HepG2 (cell line): ENCODE measurements around the gene POLR3GL. TPM values are rescaled to one million over a fixed set of nuclear protein-coding genes. Genes with fewer than 3 reads are reported as not detected.
A peak's percentile ranks its signal among the peaks of the same experiment; 100 is the strongest.

ENCODE experiments used
- CHD2 ChIP-seq: IDR thresholded peaks from 2 replicates; pipeline ENCODE4 v1.6.1; 2011; ENCODE audit warnings: low read depth, low read length, improper control_type of control experiment
- ELF4 ChIP-seq: sonication (generic); formaldehyde crosslinking; IDR thresholded peaks from 2 replicates; pipeline ENCODE4 v1.5.0; 2020; ENCODE audit warnings: missing genetic modification reagents, mild to moderate bottlenecking, moderate library complexity, borderline replicate concordance
- RELA ChIP-seq: sonication (generic); formaldehyde crosslinking; IDR thresholded peaks from 2 replicates; pipeline ENCODE4 v1.4.0; 2020; ENCODE audit warnings: missing genetic modification reagents
- TCF7L2 ChIP-seq: IDR thresholded peaks from 2 replicates; pipeline ENCODE4 v1.6.1; 2011; ENCODE audit warnings: mild to moderate bottlenecking, low read depth, low read length, moderate library complexity
- ZNF780A ChIP-seq: sonication (generic); formaldehyde crosslinking; IDR thresholded peaks from 2 replicates; pipeline ENCODE4 v1.8.0; 2022; ENCODE audit warnings: mild to moderate bottlenecking, missing genetic modification reagents, moderate library complexity
- ZNF790 ChIP-seq: sonication (generic); formaldehyde crosslinking; IDR thresholded peaks from 2 replicates; pipeline ENCODE4 v1.8.0; 2022; ENCODE audit warnings: missing genetic modification reagents, mild to moderate bottlenecking, borderline replicate concordance
- ZSCAN9 ChIP-seq: IDR thresholded peaks from 2 replicates; pipeline ENCODE4 v1.6.1; 2016; ENCODE audit warnings: borderline replicate concordance
- polyA plus RNA-seq, 8 experiments: library from polyadenylated mRNA; depleted of rRNA in 3 of 8; stranded (reverse) in 7 of 8; unstranded in 1 of 8; fragments of >200 nt; fragmentation: Illumina TruSeq in 4 of 8; extraction: Trizol in 4 of 8; gene quantifications; 2 replicates each; pipeline versions ENCODE4 v1.2.1 to v1.2.3, GENCODE V29; 2011 to 2016; ENCODE audit warnings: low read depth in 4 of 8, missing spikeins in 1 of 8, mixed read lengths in 1 of 8; ENCODE audit not compliant: insufficient read depth in 1 of 8
- total RNA-seq, 5 experiments: library from RNA; depleted of rRNA; stranded (reverse); fragments of >200 nt; fragmentation: Illumina TruSeq; extraction: Trizol; gene quantifications; 2 replicates each; pipeline ENCODE4 v1.2.3, GENCODE V29; 2016; ENCODE audit warnings: low read depth in 1 of 5
- TF ChIP-seq, protein P1 (sequence below): sonication (generic); formaldehyde crosslinking; IDR thresholded peaks from 2 replicates; pipeline ENCODE4 v1.8.0; 2022; ENCODE audit warnings: mild to moderate bottlenecking, missing genetic modification reagents; ENCODE audit not compliant: insufficient replicate concordance
- TF ChIP-seq, protein P2 (sequence below): sonication (generic); formaldehyde crosslinking; conservative IDR thresholded peaks from 2 replicates; pipeline ENCODE4 v1.5.0; 2020; ENCODE audit warnings: missing genetic modification reagents
- TF ChIP-seq, protein P3 (sequence below): IDR thresholded peaks from 2 replicates; pipeline ENCODE4 v1.6.1; 2016; ENCODE audit warnings: low read depth, control low read depth
- TF ChIP-seq, protein P4 (sequence below): IDR thresholded peaks from 2 replicates; pipeline ENCODE4 v1.6.1; 2016; ENCODE audit warnings: missing genetic modification reagents, missing compliant biosample characterization
- TF ChIP-seq, protein P5 (sequence below): sonication (generic); formaldehyde crosslinking; IDR thresholded peaks from 2 replicates; pipeline ENCODE4 v1.9.0; 2021; ENCODE audit warnings: mild to moderate bottlenecking, missing genetic modification reagents
- TF ChIP-seq, protein P6 (sequence below): sonication (generic); formaldehyde crosslinking; IDR thresholded peaks from 2 replicates; pipeline ENCODE4 v1.4.0; 2020; ENCODE audit warnings: missing genetic modification reagents, mild to moderate bottlenecking, borderline replicate concordance

POLR3GL gene
- total and polyA plus RNA-seq, 2 of the 13 experiments (the other 11 are each of a cell fraction or from before 2014, with no cell fraction given), result 11.5 to 12.4 TPM

DNA sequence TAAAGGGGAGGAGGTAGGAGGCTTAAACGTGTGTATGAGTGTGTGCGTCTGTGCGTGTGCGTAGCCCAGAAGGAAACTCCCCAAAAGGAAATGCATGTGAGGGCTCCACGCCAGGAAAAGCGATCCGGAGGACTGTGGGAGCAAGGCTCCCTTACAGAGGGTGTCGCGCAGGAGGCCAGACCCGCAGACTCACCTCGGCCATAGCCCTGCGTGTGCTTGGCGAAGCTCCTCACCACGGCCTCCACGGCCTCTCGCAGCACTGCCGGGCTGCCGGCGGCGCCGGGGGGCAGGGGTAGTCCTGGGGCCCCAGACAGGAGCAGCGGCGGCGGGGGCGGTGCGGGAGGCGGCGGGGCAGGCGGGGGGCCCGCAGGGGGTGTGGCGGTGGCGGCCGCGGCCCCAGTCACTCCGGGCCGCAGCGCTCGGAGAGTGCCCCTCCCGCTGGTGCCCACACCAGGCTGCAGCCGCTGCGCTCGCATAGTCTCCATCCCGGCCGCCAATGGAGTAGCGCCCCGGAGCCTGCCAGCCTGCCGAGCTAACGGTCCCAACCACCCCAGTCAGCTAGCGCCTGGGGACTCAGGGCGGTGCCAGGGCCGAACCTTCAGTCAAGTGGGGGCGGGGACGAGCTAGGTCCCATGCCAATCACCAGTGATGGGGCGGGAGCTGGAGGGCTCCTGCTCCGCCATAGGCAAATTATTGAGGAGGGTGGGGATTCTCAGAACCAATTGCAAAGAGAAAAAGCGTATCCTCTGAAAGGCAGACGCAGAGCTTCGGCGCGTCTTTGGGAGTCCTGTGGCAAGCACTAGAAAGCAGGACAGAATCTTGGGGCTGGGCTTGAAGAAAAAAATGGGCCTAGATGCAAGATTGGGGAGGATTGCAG lies 6.8 kb upstream of the POLR3GL start, which contains the start of gene LIX1L (continued):
- TF ChIP-seq, protein P1, sequence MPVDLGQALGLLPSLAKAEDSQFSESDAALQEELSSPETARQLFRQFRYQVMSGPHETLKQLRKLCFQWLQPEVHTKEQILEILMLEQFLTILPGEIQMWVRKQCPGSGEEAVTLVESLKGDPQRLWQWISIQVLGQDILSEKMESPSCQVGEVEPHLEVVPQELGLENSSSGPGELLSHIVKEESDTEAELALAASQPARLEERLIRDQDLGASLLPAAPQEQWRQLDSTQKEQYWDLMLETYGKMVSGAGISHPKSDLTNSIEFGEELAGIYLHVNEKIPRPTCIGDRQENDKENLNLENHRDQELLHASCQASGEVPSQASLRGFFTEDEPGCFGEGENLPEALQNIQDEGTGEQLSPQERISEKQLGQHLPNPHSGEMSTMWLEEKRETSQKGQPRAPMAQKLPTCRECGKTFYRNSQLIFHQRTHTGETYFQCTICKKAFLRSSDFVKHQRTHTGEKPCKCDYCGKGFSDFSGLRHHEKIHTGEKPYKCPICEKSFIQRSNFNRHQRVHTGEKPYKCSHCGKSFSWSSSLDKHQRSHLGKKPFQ (CRISPR knock-in tag), result no peak
- TF ChIP-seq TCF7L2 (no peak), ZNF780A (CRISPR knock-in tag) (no peak), RELA (CRISPR knock-in tag) (no peak), ZNF790 (no peak), CHD2 (no peak), ZSCAN9 (peak; percentile 28; the same call in 1 of the 2 replicates), ELF4 (CRISPR knock-in tag) (no peak)
- TF ChIP-seq, protein P2, sequence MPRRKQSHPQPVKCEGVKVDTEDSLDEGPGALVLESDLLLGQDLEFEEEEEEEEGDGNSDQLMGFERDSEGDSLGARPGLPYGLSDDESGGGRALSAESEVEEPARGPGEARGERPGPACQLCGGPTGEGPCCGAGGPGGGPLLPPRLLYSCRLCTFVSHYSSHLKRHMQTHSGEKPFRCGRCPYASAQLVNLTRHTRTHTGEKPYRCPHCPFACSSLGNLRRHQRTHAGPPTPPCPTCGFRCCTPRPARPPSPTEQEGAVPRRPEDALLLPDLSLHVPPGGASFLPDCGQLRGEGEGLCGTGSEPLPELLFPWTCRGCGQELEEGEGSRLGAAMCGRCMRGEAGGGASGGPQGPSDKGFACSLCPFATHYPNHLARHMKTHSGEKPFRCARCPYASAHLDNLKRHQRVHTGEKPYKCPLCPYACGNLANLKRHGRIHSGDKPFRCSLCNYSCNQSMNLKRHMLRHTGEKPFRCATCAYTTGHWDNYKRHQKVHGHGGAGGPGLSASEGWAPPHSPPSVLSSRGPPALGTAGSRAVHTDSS (CRISPR knock-in tag), result no peak
- TF ChIP-seq, protein P3, sequence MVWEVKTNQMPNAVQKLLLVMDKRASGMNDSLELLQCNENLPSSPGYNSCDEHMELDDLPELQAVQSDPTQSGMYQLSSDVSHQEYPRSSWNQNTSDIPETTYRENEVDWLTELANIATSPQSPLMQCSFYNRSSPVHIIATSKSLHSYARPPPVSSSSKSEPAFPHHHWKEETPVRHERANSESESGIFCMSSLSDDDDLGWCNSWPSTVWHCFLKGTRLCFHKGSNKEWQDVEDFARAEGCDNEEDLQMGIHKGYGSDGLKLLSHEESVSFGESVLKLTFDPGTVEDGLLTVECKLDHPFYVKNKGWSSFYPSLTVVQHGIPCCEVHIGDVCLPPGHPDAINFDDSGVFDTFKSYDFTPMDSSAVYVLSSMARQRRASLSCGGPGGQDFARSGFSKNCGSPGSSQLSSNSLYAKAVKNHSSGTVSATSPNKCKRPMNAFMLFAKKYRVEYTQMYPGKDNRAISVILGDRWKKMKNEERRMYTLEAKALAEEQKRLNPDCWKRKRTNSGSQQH (CRISPR knock-in tag), result peak; percentile 76
- TF ChIP-seq, protein P4, sequence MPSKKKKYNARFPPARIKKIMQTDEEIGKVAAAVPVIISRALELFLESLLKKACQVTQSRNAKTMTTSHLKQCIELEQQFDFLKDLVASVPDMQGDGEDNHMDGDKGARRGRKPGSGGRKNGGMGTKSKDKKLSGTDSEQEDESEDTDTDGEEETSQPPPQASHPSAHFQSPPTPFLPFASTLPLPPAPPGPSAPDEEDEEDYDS (CRISPR knock-in tag), result peak; percentile 77
- TF ChIP-seq, protein P5, sequence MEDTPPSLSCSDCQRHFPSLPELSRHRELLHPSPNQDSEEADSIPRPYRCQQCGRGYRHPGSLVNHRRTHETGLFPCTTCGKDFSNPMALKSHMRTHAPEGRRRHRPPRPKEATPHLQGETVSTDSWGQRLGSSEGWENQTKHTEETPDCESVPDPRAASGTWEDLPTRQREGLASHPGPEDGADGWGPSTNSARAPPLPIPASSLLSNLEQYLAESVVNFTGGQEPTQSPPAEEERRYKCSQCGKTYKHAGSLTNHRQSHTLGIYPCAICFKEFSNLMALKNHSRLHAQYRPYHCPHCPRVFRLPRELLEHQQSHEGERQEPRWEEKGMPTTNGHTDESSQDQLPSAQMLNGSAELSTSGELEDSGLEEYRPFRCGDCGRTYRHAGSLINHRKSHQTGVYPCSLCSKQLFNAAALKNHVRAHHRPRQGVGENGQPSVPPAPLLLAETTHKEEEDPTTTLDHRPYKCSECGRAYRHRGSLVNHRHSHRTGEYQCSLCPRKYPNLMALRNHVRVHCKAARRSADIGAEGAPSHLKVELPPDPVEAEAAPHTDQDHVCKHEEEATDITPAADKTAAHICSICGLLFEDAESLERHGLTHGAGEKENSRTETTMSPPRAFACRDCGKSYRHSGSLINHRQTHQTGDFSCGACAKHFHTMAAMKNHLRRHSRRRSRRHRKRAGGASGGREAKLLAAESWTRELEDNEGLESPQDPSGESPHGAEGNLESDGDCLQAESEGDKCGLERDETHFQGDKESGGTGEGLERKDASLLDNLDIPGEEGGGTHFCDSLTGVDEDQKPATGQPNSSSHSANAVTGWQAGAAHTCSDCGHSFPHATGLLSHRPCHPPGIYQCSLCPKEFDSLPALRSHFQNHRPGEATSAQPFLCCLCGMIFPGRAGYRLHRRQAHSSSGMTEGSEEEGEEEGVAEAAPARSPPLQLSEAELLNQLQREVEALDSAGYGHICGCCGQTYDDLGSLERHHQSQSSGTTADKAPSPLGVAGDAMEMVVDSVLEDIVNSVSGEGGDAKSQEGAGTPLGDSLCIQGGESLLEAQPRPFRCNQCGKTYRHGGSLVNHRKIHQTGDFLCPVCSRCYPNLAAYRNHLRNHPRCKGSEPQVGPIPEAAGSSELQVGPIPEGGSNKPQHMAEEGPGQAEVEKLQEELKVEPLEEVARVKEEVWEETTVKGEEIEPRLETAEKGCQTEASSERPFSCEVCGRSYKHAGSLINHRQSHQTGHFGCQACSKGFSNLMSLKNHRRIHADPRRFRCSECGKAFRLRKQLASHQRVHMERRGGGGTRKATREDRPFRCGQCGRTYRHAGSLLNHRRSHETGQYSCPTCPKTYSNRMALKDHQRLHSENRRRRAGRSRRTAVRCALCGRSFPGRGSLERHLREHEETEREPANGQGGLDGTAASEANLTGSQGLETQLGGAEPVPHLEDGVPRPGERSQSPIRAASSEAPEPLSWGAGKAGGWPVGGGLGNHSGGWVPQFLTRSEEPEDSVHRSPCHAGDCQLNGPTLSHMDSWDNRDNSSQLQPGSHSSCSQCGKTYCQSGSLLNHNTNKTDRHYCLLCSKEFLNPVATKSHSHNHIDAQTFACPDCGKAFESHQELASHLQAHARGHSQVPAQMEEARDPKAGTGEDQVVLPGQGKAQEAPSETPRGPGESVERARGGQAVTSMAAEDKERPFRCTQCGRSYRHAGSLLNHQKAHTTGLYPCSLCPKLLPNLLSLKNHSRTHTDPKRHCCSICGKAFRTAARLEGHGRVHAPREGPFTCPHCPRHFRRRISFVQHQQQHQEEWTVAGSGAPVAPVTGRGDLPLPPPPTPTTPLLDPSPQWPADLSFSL (CRISPR knock-in tag), result no peak
- TF ChIP-seq, protein P6, sequence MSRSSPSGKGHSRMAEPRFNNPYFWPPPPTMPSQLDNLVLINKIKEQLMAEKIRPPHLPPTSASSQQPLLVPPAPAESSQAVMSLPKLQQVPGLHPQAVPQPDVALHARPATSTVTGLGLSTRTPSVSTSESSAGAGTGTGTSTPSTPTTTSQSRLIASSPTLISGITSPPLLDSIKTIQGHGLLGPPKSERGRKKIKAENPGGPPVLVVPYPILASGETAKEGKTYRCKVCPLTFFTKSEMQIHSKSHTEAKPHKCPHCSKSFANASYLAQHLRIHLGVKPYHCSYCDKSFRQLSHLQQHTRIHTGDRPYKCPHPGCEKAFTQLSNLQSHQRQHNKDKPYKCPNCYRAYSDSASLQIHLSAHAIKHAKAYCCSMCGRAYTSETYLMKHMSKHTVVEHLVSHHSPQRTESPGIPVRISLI (CRISPR knock-in tag), result no peak
